HepG2 (cell line): ENCODE measurements around the gene RELB. TPM values are rescaled to one million over a fixed set of nuclear protein-coding genes. Genes with fewer than 3 reads are reported as not detected.

Experiments
- CC2D1A ChIP-seq: sonication (generic); formaldehyde crosslinking; IDR thresholded peaks from 2 replicates; pipeline ENCODE4 v1.8.1; 2023; ENCODE audit warnings: mild to moderate bottlenecking, missing genetic modification reagents
- CEBPG ChIP-seq: IDR thresholded peaks from 2 replicates; pipeline ENCODE4 v1.6.1; 2016
- DMTF1 ChIP-seq: sonication (generic); formaldehyde crosslinking; IDR thresholded peaks from 2 replicates; pipeline ENCODE4 v1.4.0; 2020; ENCODE audit warnings: mild to moderate bottlenecking, missing genetic modification reagents
- DPF2 ChIP-seq: sonication (generic); formaldehyde crosslinking; IDR thresholded peaks from 2 replicates; pipeline ENCODE4 v1.4.0; 2020; ENCODE audit warnings: mild to moderate bottlenecking, low read depth, missing genetic modification reagents, borderline replicate concordance
- GATAD1 ChIP-seq: IDR thresholded peaks from 2 replicates; pipeline ENCODE4 v1.6.1; 2016; ENCODE audit warnings: missing genetic modification reagents, missing compliant biosample characterization
- GPBP1L1 ChIP-seq: sonication (generic); formaldehyde crosslinking; IDR thresholded peaks from 2 replicates; pipeline ENCODE4 v1.5.0; 2020; ENCODE audit warnings: mild to moderate bottlenecking, missing genetic modification reagents
- GZF1 ChIP-seq: sonication (generic); formaldehyde crosslinking; IDR thresholded peaks from 2 replicates; pipeline ENCODE4 v1.5.1; 2020; ENCODE audit warnings: mild to moderate bottlenecking, missing genetic modification reagents
- KMT2B ChIP-seq: IDR thresholded peaks from 2 replicates; pipeline ENCODE4 v1.6.1; 2016; ENCODE audit warnings: missing genetic modification reagents, missing compliant biosample characterization
- NR2C2 ChIP-seq: sonication (generic); formaldehyde crosslinking; IDR thresholded peaks from 2 replicates; pipeline ENCODE4 v1.4.0; 2020; ENCODE audit warnings: missing genetic modification reagents, mild to moderate bottlenecking, moderate library complexity, borderline replicate concordance
- PRDM15 ChIP-seq: sonication (generic); formaldehyde crosslinking; IDR thresholded peaks from 2 replicates; pipeline ENCODE4 v1.4.0; 2020; ENCODE audit warnings: missing genetic modification reagents
- PTBP1 ChIP-seq: fragments of 200-400 bp; formaldehyde crosslinking; IDR thresholded peaks from 2 replicates; pipeline ENCODE4 v1.6.1; 2018; ENCODE audit warnings: low read length, low read depth; ENCODE audit not compliant: poor library complexity, severe bottlenecking
- RFXAP ChIP-seq: sonication (generic); formaldehyde crosslinking; IDR thresholded peaks from 2 replicates; pipeline ENCODE4 v1.4.0; 2020; ENCODE audit warnings: missing genetic modification reagents, borderline replicate concordance
- TCF7 ChIP-seq: sonication (generic); IDR thresholded peaks from 2 replicates; pipeline ENCODE4 v1.6.1; 2016; ENCODE audit warnings: antibody characterized with exemption, low read depth
- U2AF2 ChIP-seq: fragments of 200-400 bp; formaldehyde crosslinking; IDR thresholded peaks from 2 replicates; pipeline ENCODE4 v1.6.1; 2017; ENCODE audit warnings: low read depth, mild to moderate bottlenecking, low read length
- ZHX1 ChIP-seq: sonication (generic); formaldehyde crosslinking; IDR thresholded peaks from 2 replicates; pipeline ENCODE4 v1.8.1; 2022; ENCODE audit warnings: low read depth, mild to moderate bottlenecking, missing genetic modification reagents
- ZIK1 ChIP-seq: sonication (generic); formaldehyde crosslinking; IDR thresholded peaks from 2 replicates; pipeline ENCODE4 v1.5.0; 2020; ENCODE audit warnings: mild to moderate bottlenecking, low read depth, missing genetic modification reagents, borderline replicate concordance
- ZNF205 ChIP-seq: IDR thresholded peaks from 2 replicates; pipeline ENCODE4 v1.6.1; 2018; ENCODE audit warnings: missing biosample characterization, missing genetic modification reagents
- ZNF24 ChIP-seq: fragments of 450-650 bp; IDR thresholded peaks from 2 replicates; pipeline ENCODE4 v1.6.1; 2017; ENCODE audit warnings: antibody characterized with exemption, mild to moderate bottlenecking
- ZNF749 ChIP-seq: sonication (generic); formaldehyde crosslinking; IDR thresholded peaks from 2 replicates; pipeline ENCODE4 v1.8.0; 2022; ENCODE audit warnings: mild to moderate bottlenecking, missing genetic modification reagents, moderate library complexity, borderline replicate concordance
- polyA plus RNA-seq, 8 experiments: library from polyadenylated mRNA; depleted of rRNA in 3 of 8; stranded (reverse) in 7 of 8; unstranded in 1 of 8; fragments of >200 nt; fragmentation: Illumina TruSeq in 4 of 8; extraction: Trizol in 4 of 8; gene quantifications; 2 replicates each; pipeline versions ENCODE4 v1.2.1 to v1.2.3, GENCODE V29; 2011 to 2016; ENCODE audit warnings: low read depth in 4 of 8, missing spikeins in 1 of 8, mixed read lengths in 1 of 8; ENCODE audit not compliant: insufficient read depth in 1 of 8
- total RNA-seq, 5 experiments: library from RNA; depleted of rRNA; stranded (reverse); fragments of >200 nt; fragmentation: Illumina TruSeq; extraction: Trizol; gene quantifications; 2 replicates each; pipeline ENCODE4 v1.2.3, GENCODE V29; 2016; ENCODE audit warnings: low read depth in 1 of 5

RELB gene
- total and polyA plus RNA-seq, 2 of the 13 experiments (the other 11 are each of a cell fraction or from before 2014, with no cell fraction given), result 1.9 to 3.5 TPM

GRCh38 chr19:45079063-45079910 lies 78.0 kb downstream of the RELB start, which contains the start of gene GEMIN7 (continued):
- TF ChIP-seq PRDM15 (CRISPR knock-in tag), result peak; percentile 73
- TF ChIP-seq DMTF1 (CRISPR knock-in tag), result no peak
- no peak for TF ChIP-seq DPF2
- no peak for TF ChIP-seq TCF7
- TF ChIP-seq RFXAP (CRISPR knock-in tag), result peak; percentile 92
- TF ChIP-seq GZF1 (CRISPR knock-in tag), result no peak
- TF ChIP-seq ZHX1, result peak; percentile 97
- TF ChIP-seq ZIK1 (CRISPR knock-in tag), result peak; percentile 93
- TF ChIP-seq NR2C2 (CRISPR knock-in tag), result peak; percentile 84
- TF ChIP-seq ZNF749 (CRISPR knock-in tag), result peak; percentile 88; the same call in 1 of the 2 replicates
- no peak for TF ChIP-seq PTBP1
- peak; percentile 95 for TF ChIP-seq GATAD1 (CRISPR knock-in tag)
- TF ChIP-seq CEBPG (CRISPR knock-in tag), result 0 out of 2 replicates have a peak, but pooled peaks have one; percentile 23
- 0 out of 2 replicates have a peak, but pooled peaks have one; percentile 42 for TF ChIP-seq ZNF24
- TF ChIP-seq GPBP1L1 (CRISPR knock-in tag), result no peak
- no peak for TF ChIP-seq CC2D1A (CRISPR knock-in tag)
- peak; percentile 81 for TF ChIP-seq KMT2B (CRISPR knock-in tag)
- TF ChIP-seq ZNF205 (CRISPR knock-in tag), result peak; percentile 81; the same call in 1 of the 2 replicates
- no peak for TF ChIP-seq U2AF2
